SK-N-SH (cell line): ENCODE results near the gene AASS. TPM values are rescaled to one million over a fixed set of nuclear protein-coding genes. Genes with fewer than 3 reads are reported as not detected.

ENCODE experiments used
- CTCF ChIA-PET: fragments of 300-600, 350-600 bp; formaldehyde crosslinking; extraction: SDS; loops from one replicate; lab custom pipeline; 2021; lab: Yijun Ruan, JAX
- POLR2A ChIA-PET: fragments of 350-600 bp; sonication (Branson Sonifier 250); formaldehyde crosslinking; extraction: SDS; loops from one replicate; lab custom pipeline; 2020; ENCODE audit warnings: antibody characterized with exemption, inconsistent platforms; lab: Yijun Ruan, JAX
- DNase-seq: peaks from one replicate; pipeline ENCODE4 v3.0.0; 2012
- H2AFZ ChIP-seq: fragments of 200-600 bp; sonication (generic); 2 replicates; pipeline ENCODE4 v1.8.1; 2016; ENCODE audit warnings: antibody characterized with exemption, mild to moderate bottlenecking, low read depth
- H3F3A ChIP-seq: fragments of 200-600 bp; sonication (generic); replicated peaks from 2 replicates; pipeline ENCODE3; 2016; ENCODE audit warnings: antibody characterized with exemption, mild to moderate bottlenecking; ENCODE audit not compliant: insufficient read depth
- H3K27ac ChIP-seq, 2 experiments: fragments of 200-500 bp in 1 of 2; fragments of 200-600 bp in 1 of 2; sonication (Bioruptor generic) in 1 of 2; sonication (generic), shearing (Covaris generic) in 1 of 2; 2 replicates each; pipeline versions ENCODE4 v1.5.1 to v1.6.1; 2014 to 2016; ENCODE audit warnings: low read depth in 2 of 2, inconsistent platforms in 1 of 2, low read length in 1 of 2, mild to moderate bottlenecking in 1 of 2, mixed read lengths in 1 of 2
- H3K27me3 ChIP-seq: fragments of 200-600 bp; sonication (generic), shearing (Covaris generic); 2 replicates; pipeline ENCODE4 v1.6.1; 2016; ENCODE audit warnings: mixed run types; ENCODE audit not compliant: insufficient read depth
- H3K36me3 ChIP-seq, 2 experiments: fragments of 200-500 bp in 1 of 2; fragments of 200-600 bp in 1 of 2; sonication (Bioruptor generic) in 1 of 2; sonication (generic) in 1 of 2; replicated peaks in 1 of 2; 2 replicates each; pipeline versions ENCODE3 to v1.5.1; 2014 to 2016; ENCODE audit warnings: low read length in 1 of 2, mild to moderate bottlenecking in 1 of 2; ENCODE audit not compliant: insufficient read depth in 2 of 2, control insufficient read depth in 1 of 2
- H3K4me1 ChIP-seq, 2 experiments: fragments of 200-500 bp in 1 of 2; fragments of 200-600 bp in 1 of 2; sonication (Bioruptor generic) in 1 of 2; sonication (generic), shearing (Covaris generic) in 1 of 2; 2 replicates each; pipeline versions ENCODE4 v1.5.1 to v1.6.1; 2014 to 2016; ENCODE audit warnings: low read depth in 1 of 2, low read length in 1 of 2, mixed run types in 1 of 2; ENCODE audit not compliant: insufficient read depth in 2 of 2, control insufficient read depth in 1 of 2
- H3K4me2 ChIP-seq: fragments of 200-600 bp; sonication (generic), shearing (Covaris generic); 2 replicates; pipeline ENCODE4 v1.6.1; 2017; ENCODE audit warnings: mixed run types
- H3K4me3 ChIP-seq, 2 experiments: fragments of 200-500 bp in 1 of 2; fragments of 200-600 bp in 1 of 2; sonication (Bioruptor generic) in 1 of 2; sonication (generic), shearing (Covaris generic) in 1 of 2; 2 replicates each; pipeline versions ENCODE4 v1.5.1 to v1.8.1; 2014 to 2016; ENCODE audit warnings: low read depth in 2 of 2, inconsistent platforms in 1 of 2, low read length in 1 of 2, mild to moderate bottlenecking in 1 of 2, mixed read lengths in 1 of 2, moderate library complexity in 1 of 2
- H3K79me2 ChIP-seq: fragments of 200-600 bp; sonication (generic); 2 replicates; pipeline ENCODE4 v1.8.1; 2017; ENCODE audit warnings: mild to moderate bottlenecking; ENCODE audit not compliant: insufficient read depth
- H3K9ac ChIP-seq: fragments of 200-600 bp; sonication (generic); 2 replicates; pipeline ENCODE4 v1.6.1; 2017; ENCODE audit warnings: mixed run types
- H3K9me2 ChIP-seq: fragments of 200-600 bp; sonication (generic); 2 replicates; pipeline ENCODE4 v1.6.1; 2017; ENCODE audit warnings: mixed run types
- H3K9me3 ChIP-seq: fragments of 200-600 bp; sonication (generic); 2 replicates; pipeline ENCODE4 v1.6.1; 2017; ENCODE audit warnings: mixed run types, mild to moderate bottlenecking, moderate library complexity
- H4K20me1 ChIP-seq: fragments of 200-600 bp; sonication (generic); 2 replicates; pipeline ENCODE4 v1.6.1; 2017; ENCODE audit warnings: mild to moderate bottlenecking, mixed run types; ENCODE audit not compliant: insufficient read depth
- CTCF ChIP-seq: fragments of 200-600 bp; sonication (generic); IDR thresholded peaks from 2 replicates; pipeline ENCODE4 v1.6.1; 2017; ENCODE audit warnings: antibody characterized with exemption, mild to moderate bottlenecking, moderate library complexity
- EZH2phosphoT487 ChIP-seq: fragments of 200-600 bp; sonication (generic); IDR thresholded peaks from 2 replicates; pipeline ENCODE4 v1.6.1; 2017; ENCODE audit warnings: low read depth, mixed run types, mild to moderate bottlenecking, antibody characterized with exemption, moderate library complexity, borderline replicate concordance
- FOSL2 ChIP-seq: IDR thresholded peaks from 2 replicates; pipeline ENCODE4 v1.4.0; 2012; ENCODE audit warnings: low read depth, mild to moderate bottlenecking, moderate library complexity, borderline replicate concordance
- FOXJ3 ChIP-seq: sonication (generic); formaldehyde crosslinking; IDR thresholded peaks from 2 replicates; pipeline ENCODE4 v1.5.1; 2020; ENCODE audit warnings: mild to moderate bottlenecking, missing genetic modification reagents
- FOXM1 ChIP-seq: IDR thresholded peaks from 2 replicates; pipeline ENCODE4 v1.4.0; 2012; ENCODE audit warnings: low read depth, mild to moderate bottlenecking
- JUND ChIP-seq: IDR thresholded peaks from 2 replicates; pipeline ENCODE4 v1.4.0; 2012
- MAX ChIP-seq: IDR thresholded peaks from 2 replicates; pipeline ENCODE4 v1.4.0; 2012; ENCODE audit warnings: low read depth
- MEF2A ChIP-seq: IDR thresholded peaks from 2 replicates; pipeline ENCODE4 v1.4.0; 2012; ENCODE audit warnings: low read depth, borderline replicate concordance
- MXI1 ChIP-seq: IDR thresholded peaks from 2 replicates; pipeline ENCODE4 v1.6.1; 2012; ENCODE audit warnings: mild to moderate bottlenecking, low read depth, low read length, improper control_type of control experiment
- PBX3 ChIP-seq: IDR thresholded peaks from 2 replicates; pipeline ENCODE4; 2012
- POLR2AphosphoS5 ChIP-seq: IDR thresholded peaks from 2 replicates; pipeline ENCODE4 v1.6.1; 2012; ENCODE audit warnings: low read depth, low read length
- RAD21 ChIP-seq: IDR thresholded peaks from 2 replicates; pipeline ENCODE4 v1.6.1; 2012; ENCODE audit warnings: mild to moderate bottlenecking, low read length
- REST ChIP-seq: IDR thresholded peaks from 2 replicates; pipeline ENCODE4 v1.6.1; 2012; ENCODE audit warnings: mild to moderate bottlenecking, low read depth, low read length, moderate library complexity
- RFX5 ChIP-seq: IDR thresholded peaks from 2 replicates; pipeline ENCODE4 v1.6.1; 2012; ENCODE audit warnings: mild to moderate bottlenecking, improper control_type of control experiment, low read length
- SIN3A ChIP-seq: IDR thresholded peaks from 2 replicates; pipeline ENCODE4 v1.6.1; 2012; ENCODE audit warnings: low read depth, mild to moderate bottlenecking, low read length, moderate library complexity, borderline replicate concordance
- TEAD4 ChIP-seq: IDR thresholded peaks from 2 replicates; pipeline ENCODE4 v1.4.0; 2012; ENCODE audit warnings: mild to moderate bottlenecking, borderline replicate concordance; ENCODE audit not compliant: insufficient read depth
- USF1 ChIP-seq: IDR thresholded peaks from 2 replicates; pipeline ENCODE4 v1.4.0; 2012; ENCODE audit warnings: low read depth, borderline replicate concordance
- YY1 ChIP-seq: IDR thresholded peaks from 2 replicates; pipeline ENCODE4 v1.4.0; 2012; ENCODE audit warnings: low read depth, mild to moderate bottlenecking
- WGBS: methylation state at CpG from one replicate; pipeline ENCODE4 v1.1.6; 2017; ENCODE audit warnings: low lambda C conversion rate; 5-methylcytosine and 5-hydroxymethylcytosine counted together
- polyA plus RNA-seq, 3 experiments: library from polyadenylated mRNA; depleted of rRNA; stranded (reverse); fragments of >200 nt; gene quantifications; 2 replicates each; pipeline ENCODE4 v1.2.3, GENCODE V29; 2012

AASS gene
- polyA plus RNA-seq, 1 of the 3 experiments (the other 2 are of a cell fraction): 0.92 TPM

GRCh38 chr7:122148878-122149277 is 4.8 kb upstream of the AASS start (continued):
- no peak for TF ChIP-seq CTCF
- no peak for TF ChIP-seq MEF2A

GRCh38 chr7:122148081-122148480 is 4.0 kb upstream of the AASS start:
- no peaks in the 10 kb centered on the region for H3K9me2 ChIP-seq
- peaks cover 0 to 11% of the 10 kb centered on the region in 2 experiments; a peak in 1 of 4 replicates for H3K4me1 ChIP-seq
- H3K27me3 ChIP-seq: peaks cover 16% of the 10 kb centered on the region
- ChIA-PET CTCF (no interaction called here), POLR2A (no interaction called here)
- no peak overlapping the region for H3K4me2 ChIP-seq
- TF ChIP-seq FOXJ3 (CRISPR knock-in tag): no peak
- TF ChIP-seq RAD21: no peak
- no peak for TF ChIP-seq MAX
- TF ChIP-seq SIN3A: no peak
- H3F3A ChIP-seq: no peaks in the 10 kb centered on the region
- no peaks in the 10 kb centered on the region for H3K36me3 ChIP-seq
- no peaks in the 10 kb centered on the region for H4K20me1 ChIP-seq
- no peaks in the 10 kb centered on the region for H3K79me2 ChIP-seq
- no peak overlapping the region for H3K27ac ChIP-seq
- H3K4me3 ChIP-seq: no peak overlapping the region
- no peak overlapping the region for H3K9ac ChIP-seq
- WGBS: 1% methylated on average over 3 of the region's 3 CpGs
- H3K9me3 ChIP-seq: no peaks in the 10 kb centered on the region
- H2AFZ ChIP-seq: no peak overlapping the region
- DNase-seq: no peak

- Histone ChIP-seq H3F3A (no peaks in the 10 kb centered on the region), H3K27me3 (peaks cover 24% of the 10 kb centered on the region; the same call in 1 of the 2 replicates), H3K4me2 (no peak overlapping the region), H3K27ac (no peak overlapping the region), H4K20me1 (no peaks in the 10 kb centered on the region), H3K36me3 (no peaks in the 10 kb centered on the region), H3K79me2 (no peaks in the 10 kb centered on the region), H3K9me3 (no peaks in the 10 kb centered on the region), H3K9me2 (no peaks in the 10 kb centered on the region), H3K9ac (no peak overlapping the region), H2AFZ (no peak overlapping the region), H3K4me3 (no peak overlapping the region), H3K4me1 (peaks cover 0 to 11% of the 10 kb centered on the region in 2 experiments; a peak in 1 of 4 replicates)
- ChIA-PET CTCF (no interaction called here), POLR2A (no interaction called here)
- DNase-seq: no peak
- 9% methylated on average over 4 of the region's 4 CpGs for WGBS
- TF ChIP-seq FOXM1 (no peak), FOSL2 (no peak), EZH2phosphoT487 (no peak), MEF2A (no peak), USF1 (no peak), REST (no peak), RFX5 (no peak), MAX (no peak), JUND (no peak), PBX3 (no peak), YY1 (no peak), MXI1 (no peak), POLR2AphosphoS5 (no peak), TEAD4 (no peak)
These were observed 2.0 kb upstream of the AASS start for GRCh38 chr7:122145937-122146645.
